GM12875 (cell line): ENCODE data around the gene CYP2A6.
A peak's percentile ranks its signal among the peaks of the same experiment; 100 is the strongest.
"Not testable (repeated sequence)": the region's sequence is repeated elsewhere in the genome, so short reads cannot be mapped to it uniquely, and the experiment has no call there.

Experiments used
- H3K4me3 ChIP-seq: one replicate; pipeline ENCODE4 v1.5.1; 2011; ENCODE audit warnings: low read depth, low read length, control low read depth
- TF ChIP-seq, protein P1 (sequence below): IDR thresholded peaks from 2 replicates; pipeline ENCODE4 v1.5.1; 2011; ENCODE audit warnings: low read depth, mild to moderate bottlenecking, control low read depth, inconsistent platforms, low read length, moderate library complexity, borderline replicate concordance; ENCODE audit not compliant: insufficient read depth

CYP2A6 gene

DNA sequence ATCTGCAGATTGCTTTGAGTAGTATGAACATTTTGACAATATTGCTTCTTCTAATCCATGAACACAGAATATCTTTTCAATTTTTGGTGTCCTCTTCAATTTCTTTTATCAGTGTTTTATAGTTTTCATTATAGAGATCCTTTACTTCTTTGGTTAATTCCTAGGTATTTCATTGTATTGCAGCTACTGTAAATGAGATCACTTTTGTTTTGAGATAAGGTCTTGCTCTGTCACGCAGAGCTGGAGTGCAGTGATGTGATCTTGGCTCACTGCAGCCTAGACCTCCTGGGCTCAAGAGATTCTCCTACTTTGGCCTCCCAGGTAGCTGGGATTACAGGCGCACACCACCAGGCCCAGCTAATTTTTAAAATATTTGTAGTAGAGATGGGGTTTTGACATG is 22.0 kb upstream of the CYP2A6 start:
- TF ChIP-seq, protein P1, sequence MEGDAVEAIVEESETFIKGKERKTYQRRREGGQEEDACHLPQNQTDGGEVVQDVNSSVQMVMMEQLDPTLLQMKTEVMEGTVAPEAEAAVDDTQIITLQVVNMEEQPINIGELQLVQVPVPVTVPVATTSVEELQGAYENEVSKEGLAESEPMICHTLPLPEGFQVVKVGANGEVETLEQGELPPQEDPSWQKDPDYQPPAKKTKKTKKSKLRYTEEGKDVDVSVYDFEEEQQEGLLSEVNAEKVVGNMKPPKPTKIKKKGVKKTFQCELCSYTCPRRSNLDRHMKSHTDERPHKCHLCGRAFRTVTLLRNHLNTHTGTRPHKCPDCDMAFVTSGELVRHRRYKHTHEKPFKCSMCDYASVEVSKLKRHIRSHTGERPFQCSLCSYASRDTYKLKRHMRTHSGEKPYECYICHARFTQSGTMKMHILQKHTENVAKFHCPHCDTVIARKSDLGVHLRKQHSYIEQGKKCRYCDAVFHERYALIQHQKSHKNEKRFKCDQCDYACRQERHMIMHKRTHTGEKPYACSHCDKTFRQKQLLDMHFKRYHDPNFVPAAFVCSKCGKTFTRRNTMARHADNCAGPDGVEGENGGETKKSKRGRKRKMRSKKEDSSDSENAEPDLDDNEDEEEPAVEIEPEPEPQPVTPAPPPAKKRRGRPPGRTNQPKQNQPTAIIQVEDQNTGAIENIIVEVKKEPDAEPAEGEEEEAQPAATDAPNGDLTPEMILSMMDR, result no peak
- no peak overlapping the region for H3K4me3 ChIP-seq

DNA sequence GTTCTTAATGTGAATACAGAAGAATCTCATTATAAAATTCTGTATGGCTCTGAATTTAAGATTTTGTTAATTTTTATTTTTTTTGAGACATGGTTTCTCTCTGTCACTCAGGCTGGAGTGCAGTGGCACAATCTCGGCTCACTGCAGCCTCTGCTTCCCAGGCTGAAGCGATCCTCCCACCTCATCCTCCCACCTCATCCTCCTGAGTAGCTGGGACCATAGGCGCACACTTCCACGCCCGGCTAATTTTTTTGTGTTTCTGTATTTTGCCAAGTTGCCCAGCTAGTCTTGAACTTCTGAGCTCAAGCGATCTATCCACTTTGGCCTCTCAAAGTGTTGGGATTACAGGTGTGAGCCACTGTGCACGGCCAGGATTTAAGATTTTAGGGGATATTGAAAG is 17.5 kb upstream of the CYP2A6 start:
- H3K4me3 ChIP-seq, result no peak overlapping the region
- TF ChIP-seq, protein P1, result no peak

DNA sequence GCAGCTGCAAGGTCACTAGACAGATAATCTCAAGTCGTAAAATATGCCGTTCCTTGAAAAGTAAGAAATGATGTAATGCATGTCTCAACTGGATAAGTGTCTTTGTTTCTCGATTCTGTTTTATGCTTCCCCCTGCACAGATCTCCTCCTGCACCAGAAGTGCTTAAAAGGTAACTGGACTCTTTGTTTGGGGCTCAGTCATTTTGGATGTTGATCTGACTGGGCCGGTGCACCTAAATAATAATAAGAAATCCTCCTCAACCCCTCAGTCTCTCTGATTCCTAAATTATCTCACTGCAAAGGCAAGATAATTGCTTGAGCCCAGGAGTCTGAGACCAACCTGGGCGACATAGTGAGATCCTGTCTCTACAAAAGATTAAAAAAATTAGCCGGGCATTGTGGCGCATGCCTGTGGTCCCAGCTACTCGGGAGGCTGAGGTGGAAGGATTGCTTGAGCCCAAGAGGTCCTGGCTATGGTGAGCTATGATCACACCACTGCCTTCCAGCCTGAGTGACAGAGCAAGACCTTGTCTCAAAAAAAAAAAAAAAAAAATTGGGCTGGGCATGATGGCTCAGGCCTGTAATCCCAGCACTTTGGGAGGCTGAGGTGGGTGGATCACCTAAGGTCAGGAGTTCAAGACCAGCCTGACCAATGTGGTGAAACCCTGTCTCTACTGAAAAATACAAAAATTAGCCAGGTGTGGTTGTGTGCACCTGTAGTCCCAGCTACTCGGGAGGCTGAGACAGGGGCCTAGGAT is 14.7 kb upstream of the CYP2A6 start:
- H3K4me3 ChIP-seq, result not testable (repeated sequence)

DNA sequence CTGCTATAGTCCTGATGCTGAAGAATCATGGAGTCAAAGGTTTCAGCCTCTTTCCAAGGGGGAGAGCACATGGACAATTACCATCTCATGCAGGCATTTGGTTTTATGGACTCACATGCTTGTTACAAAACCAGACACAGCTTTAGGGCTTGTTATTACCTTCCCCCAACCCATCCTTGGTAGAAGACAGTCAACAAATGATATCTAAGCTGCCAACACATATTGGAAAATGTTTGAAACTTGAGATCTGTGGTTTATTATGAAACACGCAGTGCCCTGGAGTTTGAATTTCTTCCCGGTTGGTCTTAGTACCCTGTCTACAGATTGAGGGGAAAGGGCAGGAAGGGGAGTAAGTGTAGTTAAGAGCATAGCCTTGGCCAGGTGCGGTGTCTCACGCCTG is 12.5 kb upstream of the CYP2A6 start:
- TF ChIP-seq, protein P1, result no peak

DNA sequence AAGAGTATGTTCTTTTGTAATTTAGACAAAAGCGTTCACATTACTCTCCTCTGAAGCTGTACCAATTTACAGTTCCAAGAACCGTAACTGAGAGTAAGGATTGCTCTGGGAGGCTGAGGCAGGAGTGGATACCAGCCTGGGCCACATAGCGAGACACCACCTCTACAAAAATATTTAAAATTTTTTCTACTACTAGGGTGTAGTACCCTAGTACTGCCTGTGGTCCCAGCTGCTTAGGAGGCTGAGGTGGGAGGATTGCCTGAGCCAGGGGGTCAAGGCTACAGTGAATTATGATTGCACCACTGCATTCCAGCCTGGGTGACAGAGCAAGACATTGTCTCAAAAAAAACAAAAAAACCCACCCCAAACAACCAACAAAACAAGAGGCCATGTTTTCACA is 12.1 kb upstream of the CYP2A6 start:
- no peak overlapping the region for H3K4me3 ChIP-seq
- TF ChIP-seq, protein P1, result no peak

More for the DNA sequence above, 12.5 kb upstream of the CYP2A6 start:
- no peak overlapping the region for H3K4me3 ChIP-seq

DNA sequence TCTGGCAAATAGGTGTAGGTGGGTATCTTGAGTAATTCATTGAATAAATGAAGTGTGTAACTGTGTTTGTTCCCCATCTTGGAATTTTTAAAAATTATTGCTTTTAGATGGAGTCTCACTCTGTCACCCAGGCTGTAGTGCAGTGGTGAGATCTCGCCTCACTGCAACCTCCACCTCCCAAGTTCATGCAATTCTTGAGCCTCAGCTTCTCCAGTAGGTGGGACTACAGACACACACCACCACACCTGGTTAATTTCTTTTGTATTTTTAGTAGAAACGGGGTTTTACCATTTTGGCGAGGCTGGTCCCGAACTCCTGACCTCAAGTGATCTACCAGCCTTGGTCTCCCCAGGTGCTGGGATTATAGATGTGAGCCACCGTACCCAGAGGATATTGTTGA is 7.9 kb upstream of the CYP2A6 start:
- H3K4me3 ChIP-seq, result no peak overlapping the region
- TF ChIP-seq, protein P1, result no peak

DNA sequence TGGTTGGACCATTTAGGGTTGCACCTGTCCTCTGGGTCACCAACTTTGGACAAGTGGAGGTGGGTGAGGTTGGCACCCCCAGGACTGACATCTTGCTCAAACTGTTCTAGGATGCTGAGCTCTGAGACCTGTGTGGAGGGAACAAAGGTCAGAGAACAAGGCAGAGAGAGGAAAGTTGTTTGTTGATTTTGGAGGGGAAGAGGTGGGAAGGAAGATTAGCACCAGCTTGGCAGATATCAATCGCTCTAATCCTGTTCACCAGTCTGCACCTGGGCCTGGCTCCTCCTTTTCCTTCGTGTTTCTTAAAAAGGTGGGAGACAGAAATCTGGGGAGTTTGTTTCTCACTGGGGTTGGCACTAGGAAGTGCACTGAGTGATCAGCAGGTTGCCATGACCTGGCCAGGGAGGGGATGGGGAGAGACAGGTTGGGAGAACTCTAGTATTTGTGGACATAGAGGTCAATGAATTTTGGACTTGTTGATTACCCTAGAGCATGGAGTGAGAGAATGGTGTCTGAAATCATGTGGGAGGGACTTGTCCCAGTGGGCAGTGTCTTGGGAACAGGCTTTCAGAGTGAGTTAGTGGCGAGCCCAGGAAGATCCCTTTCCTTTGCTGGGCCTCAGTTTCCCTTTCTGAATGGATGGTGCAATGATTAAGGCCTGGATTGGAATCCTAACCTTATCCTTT is 2.4 kb upstream of the CYP2A6 start:
- H3K4me3 ChIP-seq, result not testable (repeated sequence)

DNA sequence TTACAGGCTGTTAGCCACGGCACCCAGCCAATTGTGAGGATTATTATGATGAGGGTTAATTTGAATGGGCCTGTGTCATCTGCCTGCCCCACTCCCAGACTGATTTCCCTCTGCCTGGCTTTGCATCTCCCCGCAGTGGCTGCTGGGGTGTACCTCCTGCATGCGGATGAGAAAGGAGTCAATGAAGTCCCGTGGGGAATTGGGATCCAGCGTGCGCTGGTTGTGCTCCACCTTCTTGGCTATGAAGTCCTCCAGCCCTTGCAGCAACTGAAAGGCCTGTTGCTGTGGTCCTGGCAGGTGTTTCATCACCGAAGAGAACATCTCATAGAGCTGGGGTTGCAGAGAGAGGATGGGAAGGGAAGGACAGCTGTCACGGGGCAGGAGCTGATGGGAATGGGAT is 3.5 kb downstream of the CYP2A6 start:
- H3K4me3 ChIP-seq, result not testable (repeated sequence)

DNA sequence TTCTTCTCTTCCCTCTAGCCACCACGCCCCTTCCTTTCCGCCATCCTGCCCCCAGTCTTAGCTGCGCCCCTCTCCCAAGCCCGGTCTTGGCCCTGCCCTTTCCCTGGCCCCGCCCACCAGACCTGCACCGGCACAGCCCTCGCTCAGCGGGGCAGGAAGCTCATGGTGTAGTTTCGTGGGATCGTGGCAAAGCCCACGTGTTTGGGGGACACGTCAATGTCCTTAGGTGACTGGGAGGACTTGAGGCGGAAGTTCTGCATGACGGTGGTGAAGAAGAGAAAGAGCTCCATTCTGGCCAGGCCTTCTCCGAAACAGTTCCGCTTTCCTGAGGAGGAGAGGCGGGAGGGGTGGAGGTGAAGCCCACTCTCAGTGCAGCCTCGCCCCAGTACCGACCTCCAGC is 6.6 kb downstream of the CYP2A6 start:
- H3K4me3 ChIP-seq, result peak overlapping the region; percentile 16

DNA sequence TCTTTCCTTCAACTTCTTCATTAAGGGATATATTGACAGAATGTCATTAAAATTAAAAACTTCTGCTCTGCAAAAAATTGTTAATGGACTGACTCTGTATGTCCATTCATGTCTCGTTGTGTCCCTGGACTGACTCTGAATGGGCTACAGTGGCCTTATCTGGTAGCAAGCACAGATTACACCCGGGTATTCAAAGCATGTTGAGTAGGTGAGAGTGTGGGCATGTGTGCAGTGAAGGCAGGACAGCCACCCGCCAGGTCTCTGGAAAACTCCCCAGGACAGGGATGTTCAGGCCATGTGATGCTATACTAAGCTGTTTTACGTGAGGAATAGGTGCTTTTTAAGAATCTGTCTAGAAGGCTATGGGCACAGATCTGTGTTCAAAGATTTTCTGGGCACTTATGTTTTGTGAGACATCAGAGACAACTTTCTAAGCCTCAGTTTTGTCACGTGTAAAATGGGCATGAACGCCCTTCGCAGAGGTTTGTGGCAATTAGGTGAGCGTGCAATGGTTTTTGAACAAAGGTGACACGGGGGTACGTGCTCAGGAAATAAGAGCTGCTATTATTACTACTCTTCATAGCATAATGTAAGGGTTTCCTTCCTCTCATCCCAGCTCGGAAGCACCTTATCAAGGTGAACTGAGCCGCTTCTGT is 7.1 kb downstream of the CYP2A6 start:
- H3K4me3 ChIP-seq, result peak overlapping the region; percentile 16

DNA sequence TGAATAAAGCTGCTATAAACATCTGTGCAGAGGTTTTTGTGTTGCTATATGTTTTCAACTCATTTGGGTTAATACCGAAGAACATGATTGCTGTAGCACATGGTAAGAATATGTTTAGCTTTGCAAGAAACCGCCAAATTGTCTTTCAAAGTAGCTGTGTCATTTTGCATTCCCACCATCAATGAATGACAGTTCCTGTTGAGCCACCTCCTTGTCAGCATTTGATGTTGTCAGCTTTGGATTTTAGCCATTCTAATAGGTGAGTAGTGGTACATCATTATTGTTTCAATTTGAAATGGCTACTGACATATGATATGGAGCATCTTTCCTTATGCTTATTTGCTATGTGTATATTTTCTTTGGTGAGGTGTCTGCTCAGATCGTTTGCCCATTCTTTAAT is 8.2 kb downstream of the CYP2A6 start:
- not testable (repeated sequence) for H3K4me3 ChIP-seq

DNA sequence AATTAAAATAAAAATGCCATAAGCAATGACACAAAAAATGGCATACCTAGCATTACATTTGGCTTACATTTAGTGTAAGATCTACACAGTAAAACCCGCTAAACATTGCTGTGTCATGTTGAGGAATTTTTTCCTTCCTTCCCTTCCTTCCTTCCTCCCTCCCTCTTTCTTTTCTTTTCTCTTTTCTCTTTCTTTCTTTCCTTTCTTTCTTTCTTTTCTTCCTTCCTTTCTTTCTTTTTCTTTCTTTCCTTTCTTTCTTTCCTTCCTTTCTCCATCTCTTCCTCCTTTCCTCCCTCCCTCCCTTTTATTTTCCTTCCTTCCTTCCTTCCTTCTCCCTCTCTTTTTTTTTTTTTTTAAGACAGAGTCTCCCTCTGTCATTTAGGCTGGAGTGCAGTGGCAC is 11.8 kb downstream of the CYP2A6 start:
- not testable (repeated sequence) for H3K4me3 ChIP-seq
